Left ventricle myocardium inferior (tissue), 1 donor: ENCODE measurements around the gene CCDC142. TPM values are rescaled to one million over a fixed set of nuclear protein-coding genes. Genes with fewer than 3 reads are reported as not detected.
A peak's percentile ranks its signal among the peaks of the same experiment; 100 is the strongest.
"Not testable (repeated sequence)": the region's sequence is repeated elsewhere in the genome, so short reads cannot be mapped to it uniquely, and the experiment has no call there.

ENCODE experiments used
- DNase-seq: peaks from one replicate; pipeline ENCODE4 v3.0.0-alpha.2; 2020
- H3K27ac ChIP-seq: fragments of 200-600 bp; replicated peaks from 2 replicates; pipeline ENCODE4 v1.8.0; 2021
- H3K27me3 ChIP-seq: fragments of 200-600 bp; 2 replicates; pipeline ENCODE4 v1.8.0; 2021; ENCODE audit warnings: low read depth
- H3K36me3 ChIP-seq: fragments of 200-600 bp; 2 replicates; pipeline ENCODE4 v1.8.0; 2021
- H3K4me1 ChIP-seq: fragments of 200-600 bp; 2 replicates; pipeline ENCODE4 v1.8.0; 2021
- H3K4me3 ChIP-seq: fragments of 200-600 bp; 2 replicates; pipeline ENCODE4 v1.8.0; 2021; ENCODE audit warnings: mild to moderate bottlenecking, moderate library complexity
- H3K9me3 ChIP-seq: fragments of 200-600 bp; replicated peaks from 2 replicates; pipeline ENCODE4 v1.8.0; 2021
- intact Hi-C: fragments of 100-400 bp; cut with micrococcal nuclease; formaldehyde crosslinking; loops from one replicate; pipeline ENCODE4 v1.11.0; 2022
- total RNA-seq: library from RNA; stranded (reverse); fragmentation: NEBNext Ultra II Directional; extraction: Animal tissue kit (Norgen Biotek cat#: 25700); gene quantifications from one replicate; pipeline ENCODE4 v1.2.1, GENCODE V29; 2021
- TF ChIP-seq, protein P1 (sequence below): fragments of 200-600 bp; IDR thresholded peaks from 2 replicates; pipeline ENCODE4 v1.8.0; 2021; ENCODE audit warnings: antibody characterized with exemption, mild to moderate bottlenecking, borderline replicate concordance
- donor health status: DM: no; HTN: yes; CAD: no; lungs with severe emphysema.

The CCDC142 gene
- total RNA-seq, 1 donor from 2014 or later = 5.6 TPM

- Histone ChIP-seq H3K27ac (no peak overlapping the region), H3K36me3 (peaks cover 21% of the 10 kb centered on the region), H3K4me3 (no peak overlapping the region), H3K9me3 (no peaks in the 10 kb centered on the region), H3K4me1 (peaks cover 54% of the 10 kb centered on the region), H3K27me3 (no peaks in the 10 kb centered on the region)
- intact Hi-C loops = no loop called here
- TF ChIP-seq, protein P1, sequence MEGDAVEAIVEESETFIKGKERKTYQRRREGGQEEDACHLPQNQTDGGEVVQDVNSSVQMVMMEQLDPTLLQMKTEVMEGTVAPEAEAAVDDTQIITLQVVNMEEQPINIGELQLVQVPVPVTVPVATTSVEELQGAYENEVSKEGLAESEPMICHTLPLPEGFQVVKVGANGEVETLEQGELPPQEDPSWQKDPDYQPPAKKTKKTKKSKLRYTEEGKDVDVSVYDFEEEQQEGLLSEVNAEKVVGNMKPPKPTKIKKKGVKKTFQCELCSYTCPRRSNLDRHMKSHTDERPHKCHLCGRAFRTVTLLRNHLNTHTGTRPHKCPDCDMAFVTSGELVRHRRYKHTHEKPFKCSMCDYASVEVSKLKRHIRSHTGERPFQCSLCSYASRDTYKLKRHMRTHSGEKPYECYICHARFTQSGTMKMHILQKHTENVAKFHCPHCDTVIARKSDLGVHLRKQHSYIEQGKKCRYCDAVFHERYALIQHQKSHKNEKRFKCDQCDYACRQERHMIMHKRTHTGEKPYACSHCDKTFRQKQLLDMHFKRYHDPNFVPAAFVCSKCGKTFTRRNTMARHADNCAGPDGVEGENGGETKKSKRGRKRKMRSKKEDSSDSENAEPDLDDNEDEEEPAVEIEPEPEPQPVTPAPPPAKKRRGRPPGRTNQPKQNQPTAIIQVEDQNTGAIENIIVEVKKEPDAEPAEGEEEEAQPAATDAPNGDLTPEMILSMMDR = no peak
- DNase-seq = no peak
These were observed 21.4 kb downstream of the CCDC142 start for GRCh38 chr2:74461187-74462053.

DNA sequence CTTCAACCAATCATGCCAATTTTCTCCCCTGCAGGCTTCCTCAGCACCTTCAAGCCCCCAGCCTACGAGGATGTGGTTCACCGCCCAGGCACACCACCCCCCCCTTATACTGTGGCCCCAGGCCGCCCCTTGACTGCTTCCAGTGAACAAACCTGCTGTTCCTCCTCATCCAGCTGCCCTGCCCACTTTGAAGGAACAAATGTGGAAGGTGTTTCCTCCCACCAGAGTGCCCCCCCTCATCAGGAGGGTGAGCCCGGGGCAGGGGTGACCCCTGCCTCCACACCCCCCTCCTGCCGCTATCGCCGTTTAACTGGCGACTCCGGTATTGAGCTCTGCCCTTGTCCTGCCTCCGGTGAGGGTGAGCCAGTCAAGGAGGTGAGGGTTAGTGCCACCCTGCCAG, 22.6 kb downstream of the CCDC142 start:
- H3K4me3 ChIP-seq, H3K9me3 ChIP-seq, DNase-seq, intact Hi-C loops, H3K27me3 ChIP-seq, H3K27ac ChIP-seq: not testable (repeated sequence)
- Histone ChIP-seq H3K36me3 (peaks cover 21% of the 10 kb centered on the region), H3K4me1 (peaks cover 56% of the 10 kb centered on the region)

GRCh38 chr2:74459503-74460118, 23.2 kb downstream of the CCDC142 start:
- intact Hi-C loops, H3K4me3 ChIP-seq, H3K27me3 ChIP-seq, DNase-seq, H3K9me3 ChIP-seq, H3K27ac ChIP-seq: not testable (repeated sequence)
- peaks cover 21% of the 10 kb centered on the region for H3K36me3 ChIP-seq
- H3K4me1 ChIP-seq = peaks cover 54% of the 10 kb centered on the region

- intact Hi-C loops = no loop called here
- Histone ChIP-seq H3K4me3 (peak overlapping the region; percentile 87), H3K4me1 (peaks cover 51% of the 10 kb centered on the region), H3K9me3 (no peaks in the 10 kb centered on the region), H3K27me3 (no peaks in the 10 kb centered on the region), H3K27ac (peak overlapping the region; percentile 98), H3K36me3 (peaks cover 21% of the 10 kb centered on the region)
- DNase-seq = no peak
- TF ChIP-seq, protein P1 = no peak
These were observed 23.8 kb downstream of the CCDC142 start for GRCh38 chr2:74458938-74459363.

DNA sequence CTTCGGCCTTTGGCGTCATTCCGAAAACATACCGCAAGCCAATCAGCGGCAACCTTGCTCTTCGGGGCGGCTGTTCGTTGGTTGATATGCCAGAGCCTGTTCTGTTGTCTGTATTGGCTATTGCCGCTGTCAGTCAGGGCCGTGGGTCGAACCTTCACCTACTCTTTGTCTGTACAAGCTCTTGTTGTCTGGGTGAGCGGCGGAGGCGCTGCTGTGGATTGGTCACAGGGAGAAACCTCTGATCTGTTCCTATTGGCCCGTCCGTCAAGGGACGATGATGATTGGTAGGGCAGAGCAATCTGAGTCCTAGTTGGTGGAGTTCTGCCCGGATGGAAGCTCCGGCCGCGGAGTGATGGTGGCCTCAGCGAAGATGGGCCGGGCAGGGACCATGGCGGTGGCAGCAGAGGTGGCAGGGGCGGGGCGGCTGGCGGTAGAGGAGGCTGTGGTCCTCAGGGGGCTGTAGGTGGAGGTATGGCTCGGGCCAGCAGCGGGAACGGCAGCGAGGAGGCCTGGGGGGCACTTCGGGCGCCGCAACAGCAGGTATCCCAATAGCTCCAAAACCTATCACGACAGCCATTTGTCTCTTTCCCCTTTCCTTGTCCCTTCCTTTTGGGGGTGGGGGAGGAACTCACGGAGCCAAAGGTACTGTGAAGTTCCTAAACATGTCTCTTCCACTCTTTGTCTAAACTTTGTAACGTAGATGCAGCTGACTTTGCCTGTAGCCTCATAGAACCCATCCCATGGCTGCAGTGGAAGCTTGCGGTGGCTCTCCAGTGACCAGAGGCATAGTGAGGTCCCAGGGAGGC, 24.5 kb downstream of the CCDC142 start, which contains the start of gene WBP1:
Gene WBP1 (plus strand): TSS at position 307 of the 806 bp plus-strand sequence. CDS start 165 bp downstream, at position 472.
- intact Hi-C loops = no loop called here

More for the DNA sequence above, 24.5 kb downstream of the CCDC142 start, which contains the start of gene WBP1:
- peaks cover 21% of the 10 kb centered on the region for H3K36me3 ChIP-seq
- H3K27ac ChIP-seq = peak within 1 kb of the TSS; percentile 98
- H3K4me3 ChIP-seq = peak within 1 kb of the TSS; percentile 87
- no peaks in the 10 kb centered on the region for H3K27me3 ChIP-seq
- DNase-seq = peak; percentile 100
- TF ChIP-seq, protein P1 = no peak
- H3K4me1 ChIP-seq = peaks cover 45% of the 10 kb centered on the region
- no peaks in the 10 kb centered on the region for H3K9me3 ChIP-seq
